Tibial nerve (tissue), 3 donors: Measurements from ENCODE around the gene TERT.

Source experiments
- POLR2A ChIP-seq, 2 donors: fragments of 450-650 bp; IDR thresholded peaks; one replicate each; pipeline ENCODE4 v1.6.1; 2017; ENCODE audit warnings: antibody characterized with exemption in 2 of 2, mild to moderate bottlenecking in 2 of 2, moderate library complexity in 2 of 2
- TF ChIP-seq, protein P1 (sequence below), 5 experiments: fragments of 200-600 bp in 3 of 5; fragments of 450-650 bp in 2 of 5; sonication (generic) in 3 of 5; IDR thresholded peaks; one replicate each; pipeline ENCODE4 v1.5.1; 2016 to 2019; ENCODE audit warnings: antibody characterized with exemption in 5 of 5, mild to moderate bottlenecking in 3 of 5, moderate library complexity in 2 of 5

DNA sequence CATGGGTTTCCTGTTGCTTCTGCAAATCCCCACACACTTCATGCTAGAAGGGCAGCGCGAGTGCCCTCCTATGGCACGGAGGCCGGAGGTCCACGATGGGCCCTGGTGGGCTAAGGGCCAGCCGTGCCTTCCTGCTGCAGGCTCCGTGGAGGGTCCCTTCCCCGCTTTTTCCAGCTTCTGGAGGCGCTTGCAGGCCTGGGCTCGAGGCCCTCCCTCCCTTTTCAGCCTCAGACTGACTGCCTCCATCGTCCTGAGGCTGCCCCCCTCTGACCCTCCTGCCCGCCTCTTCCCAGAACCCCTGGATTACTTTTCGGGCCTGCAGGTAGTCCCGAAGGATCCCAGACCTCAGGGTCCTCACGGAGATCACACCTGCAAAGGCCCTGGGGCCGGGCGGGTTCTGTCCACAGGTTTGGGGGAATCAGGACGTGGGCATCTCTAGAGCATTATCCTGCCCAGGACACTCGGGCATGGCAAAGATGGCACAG, 3.2 kb upstream of the TERT start:
- TF ChIP-seq, protein P1, sequence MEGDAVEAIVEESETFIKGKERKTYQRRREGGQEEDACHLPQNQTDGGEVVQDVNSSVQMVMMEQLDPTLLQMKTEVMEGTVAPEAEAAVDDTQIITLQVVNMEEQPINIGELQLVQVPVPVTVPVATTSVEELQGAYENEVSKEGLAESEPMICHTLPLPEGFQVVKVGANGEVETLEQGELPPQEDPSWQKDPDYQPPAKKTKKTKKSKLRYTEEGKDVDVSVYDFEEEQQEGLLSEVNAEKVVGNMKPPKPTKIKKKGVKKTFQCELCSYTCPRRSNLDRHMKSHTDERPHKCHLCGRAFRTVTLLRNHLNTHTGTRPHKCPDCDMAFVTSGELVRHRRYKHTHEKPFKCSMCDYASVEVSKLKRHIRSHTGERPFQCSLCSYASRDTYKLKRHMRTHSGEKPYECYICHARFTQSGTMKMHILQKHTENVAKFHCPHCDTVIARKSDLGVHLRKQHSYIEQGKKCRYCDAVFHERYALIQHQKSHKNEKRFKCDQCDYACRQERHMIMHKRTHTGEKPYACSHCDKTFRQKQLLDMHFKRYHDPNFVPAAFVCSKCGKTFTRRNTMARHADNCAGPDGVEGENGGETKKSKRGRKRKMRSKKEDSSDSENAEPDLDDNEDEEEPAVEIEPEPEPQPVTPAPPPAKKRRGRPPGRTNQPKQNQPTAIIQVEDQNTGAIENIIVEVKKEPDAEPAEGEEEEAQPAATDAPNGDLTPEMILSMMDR (IDR thresholded peaks at IDR 0.05) = no peak
- no peak for TF ChIP-seq POLR2A (IDR thresholded peaks at IDR 0.05)
